GM19438 (cell line): Measurements from ENCODE around the gene N4BP2L2.
A peak's percentile ranks its signal among the peaks of the same experiment; 100 is the strongest.

Source experiments
- ATAC-seq: cut with Tn5 transposase; IDR thresholded peaks from one replicate; pipeline ENCODE4 v1.9.1; 2021; ENCODE audit warnings: low read depth; ENCODE audit not compliant: unreplicated experiment

N4BP2L2 gene

DNA sequence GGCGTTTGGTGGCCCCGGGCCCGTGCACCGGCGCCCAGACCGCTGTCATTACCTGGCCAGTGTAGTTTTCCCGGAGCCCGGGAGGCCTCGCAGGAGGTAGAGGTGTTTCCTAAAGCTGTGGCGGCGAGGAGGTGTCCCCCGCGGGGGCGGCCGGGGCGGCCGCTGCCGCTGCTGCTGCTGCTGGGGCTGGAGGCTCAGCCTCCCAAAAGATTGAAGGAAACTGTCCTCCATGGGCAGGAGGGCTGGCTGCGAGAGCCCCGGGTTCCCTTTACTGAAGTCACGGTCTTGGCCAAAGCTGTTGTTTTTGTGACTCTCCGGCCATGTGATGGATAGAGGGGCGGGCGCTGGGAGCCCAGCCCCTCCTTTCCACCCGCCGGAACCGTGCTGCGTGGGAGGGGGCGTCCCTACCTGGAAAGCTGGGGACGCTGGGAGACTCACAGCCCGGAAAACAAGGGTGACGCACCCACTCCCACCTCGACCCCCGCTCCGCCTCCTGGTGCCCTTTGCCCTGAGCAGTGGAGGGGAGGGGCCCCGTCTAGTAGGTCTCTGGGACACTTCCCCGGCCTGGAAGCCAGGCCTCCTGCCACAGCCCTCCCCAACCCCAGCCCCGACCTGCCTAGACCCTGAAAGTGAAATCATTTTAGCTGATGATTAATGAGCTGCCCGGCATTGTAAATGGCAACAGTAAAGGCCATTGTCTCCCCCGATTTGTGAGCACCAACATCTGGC, 110.6 kb downstream of the N4BP2L2 start, which contains the start of gene N4BP2L1:
Gene N4BP2L1, minus strand, starts transcription at position 279 of the 729 bp plus-strand sequence. Its CDS starts 48 bp downstream, at position 231.
- ATAC-seq: peak; percentile 74

- peak; percentile 17 for ATAC-seq
These were observed 111.4 kb downstream of the N4BP2L2 start for GRCh38 chr13:32426990-32427851.

- no peak for ATAC-seq
These were observed 112.2 kb downstream of the N4BP2L2 start for GRCh38 chr13:32426191-32426989.

- no peak for ATAC-seq
These were observed 113.4 kb downstream of the N4BP2L2 start for GRCh38 chr13:32425158-32425557.

DNA sequence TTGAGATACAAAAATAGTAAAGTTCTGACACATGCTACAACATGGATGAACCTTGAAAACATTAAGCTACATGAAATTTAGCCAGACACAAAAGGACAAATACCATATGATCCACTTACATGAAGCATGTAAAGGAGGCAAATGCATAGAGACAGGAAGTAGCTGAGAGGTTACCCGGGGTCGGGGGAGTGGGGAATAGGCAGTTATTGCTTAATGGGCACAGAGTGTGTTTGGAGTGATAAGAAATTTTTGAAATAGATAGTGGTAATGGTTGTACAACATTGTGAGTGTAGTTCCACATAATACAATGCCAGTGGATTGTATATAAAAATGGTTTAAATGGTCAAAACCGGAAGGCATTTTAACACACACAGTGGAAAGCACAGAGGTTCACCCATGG, 115.0 kb downstream of the N4BP2L2 start:
- no peak for ATAC-seq

DNA sequence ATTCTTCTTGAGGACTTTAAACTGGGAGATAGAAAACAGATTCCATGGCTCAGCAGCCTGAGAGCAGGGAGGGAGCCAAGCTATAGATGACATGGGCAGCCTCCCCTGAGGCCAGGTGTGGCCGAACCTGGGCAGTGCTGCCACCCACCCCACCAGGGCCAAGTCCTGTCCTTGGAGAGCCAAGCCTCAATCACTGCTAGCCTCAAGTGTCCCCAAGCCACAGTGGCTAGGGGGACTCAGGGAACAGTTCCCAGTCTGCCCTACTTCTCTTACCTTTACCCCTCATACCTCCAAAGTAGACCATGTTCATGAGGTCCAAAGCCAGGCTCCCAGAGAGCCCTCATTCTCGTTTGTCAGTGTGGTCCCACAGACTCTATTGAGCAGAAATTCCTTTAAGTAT, 118.7 kb downstream of the N4BP2L2 start:
- ATAC-seq: no peak

DNA sequence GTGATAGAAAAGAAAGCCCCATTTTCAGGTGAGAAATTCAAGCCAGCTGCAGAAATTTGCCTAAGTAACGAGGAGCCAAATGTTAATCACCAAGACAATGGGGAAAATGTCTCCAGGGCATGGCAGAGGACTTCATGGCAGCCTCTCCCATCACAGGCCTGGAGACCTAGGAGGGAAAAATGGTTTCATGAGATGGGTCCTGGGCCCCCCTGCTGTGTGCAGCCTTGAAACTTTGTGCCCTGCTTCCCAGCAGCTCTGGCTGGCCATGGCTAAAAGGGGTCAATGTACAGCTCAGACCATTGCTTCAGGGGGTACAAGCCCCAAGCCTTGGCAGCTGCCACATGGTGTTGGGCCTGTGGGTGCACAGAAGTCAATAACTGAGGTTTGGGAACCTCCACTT, 120.6 kb downstream of the N4BP2L2 start:
- no peak for ATAC-seq

DNA sequence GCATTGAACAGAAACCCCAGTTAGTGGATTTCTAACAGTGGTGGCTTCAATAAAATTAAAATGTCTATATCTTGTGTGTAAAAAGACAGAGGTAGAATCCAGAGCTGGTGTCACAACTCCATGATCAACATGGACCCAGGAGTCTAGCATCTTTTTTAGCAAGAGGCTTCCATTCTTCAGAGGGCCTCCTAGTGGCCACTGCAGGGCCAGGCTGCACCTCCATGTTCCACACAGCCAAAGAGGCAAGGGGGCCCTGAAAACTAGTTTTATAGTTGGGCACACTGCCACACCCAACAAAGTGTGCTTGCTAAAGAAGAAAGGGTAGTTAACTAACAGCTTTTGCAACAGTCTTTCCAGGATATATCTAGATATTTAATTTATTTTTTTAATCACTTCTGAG, 123.6 kb downstream of the N4BP2L2 start:
- ATAC-seq: no peak

DNA sequence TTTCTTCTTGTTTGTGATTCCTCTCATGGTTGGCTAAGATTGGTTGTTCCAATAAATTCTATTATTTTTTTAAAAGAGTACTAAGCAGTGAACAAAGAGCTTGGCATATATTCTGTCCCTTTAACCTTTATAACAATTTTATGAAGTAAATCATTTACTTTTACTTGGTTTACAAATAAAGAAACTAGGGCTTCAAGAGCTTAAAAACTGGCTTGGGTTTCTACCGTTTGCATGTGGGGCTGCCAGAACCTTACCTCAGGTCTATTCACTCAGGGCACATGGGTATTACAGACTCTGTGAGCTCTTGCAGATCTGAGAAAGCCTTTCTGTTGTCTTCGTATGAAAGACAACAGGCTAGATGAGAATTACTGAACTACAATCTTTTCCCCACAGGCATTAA, 124.0 kb downstream of the N4BP2L2 start:
- ATAC-seq: no peak

GRCh38 chr13:32413284-32413683, 125.3 kb downstream of the N4BP2L2 start:
- ATAC-seq: no peak

GRCh38 chr13:32409561-32410421, 128.8 kb downstream of the N4BP2L2 start:
- ATAC-seq: no peak

DNA sequence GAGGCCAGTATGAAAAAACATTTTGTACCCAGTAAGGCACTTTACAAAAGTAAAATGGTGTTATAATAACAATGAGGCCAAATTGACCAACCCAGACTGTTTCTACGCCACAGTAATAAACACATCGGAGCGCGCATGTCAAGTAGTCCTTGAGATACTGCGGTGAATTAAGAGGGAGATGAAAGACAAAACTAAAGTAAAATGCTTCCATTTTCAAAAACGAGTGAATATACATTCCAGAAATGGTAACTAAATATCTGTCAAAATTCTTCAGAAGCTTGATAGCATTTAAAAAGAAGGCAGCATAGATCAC, 129.6 kb downstream of the N4BP2L2 start:
- no peak for ATAC-seq

DNA sequence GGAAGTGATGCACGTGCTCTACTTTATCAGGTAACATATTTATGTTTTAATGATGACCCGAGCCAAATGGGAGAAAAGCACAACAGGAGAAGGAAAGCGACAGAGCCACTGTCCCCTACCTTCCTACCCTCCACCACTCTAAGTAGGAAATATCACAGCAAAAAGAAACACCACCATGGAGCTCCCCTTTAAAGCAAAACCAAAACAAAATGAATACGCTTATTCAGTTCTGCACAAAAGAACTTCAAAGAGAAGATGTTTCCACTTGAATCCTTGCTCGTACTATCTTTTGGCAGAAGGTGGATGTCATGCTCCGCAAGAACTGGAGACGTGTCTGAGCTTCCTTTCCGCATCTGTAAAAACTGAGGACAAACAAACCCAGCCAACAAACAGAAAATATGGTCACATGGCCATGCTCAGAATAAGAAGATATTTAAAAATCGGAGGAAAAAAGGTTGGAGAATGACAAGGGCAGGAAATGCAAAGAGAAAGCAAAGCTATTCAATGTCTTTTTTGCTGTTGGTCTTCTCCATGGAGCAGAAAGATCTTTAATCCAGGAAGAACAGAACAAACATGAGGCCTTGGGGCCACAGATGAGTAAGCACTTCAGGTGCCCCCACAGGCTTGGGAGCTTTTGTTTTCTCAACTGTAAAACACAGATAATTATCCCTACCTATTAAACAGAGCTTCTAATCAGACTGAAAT, 130.1 kb downstream of the N4BP2L2 start:
- no peak for ATAC-seq

DNA sequence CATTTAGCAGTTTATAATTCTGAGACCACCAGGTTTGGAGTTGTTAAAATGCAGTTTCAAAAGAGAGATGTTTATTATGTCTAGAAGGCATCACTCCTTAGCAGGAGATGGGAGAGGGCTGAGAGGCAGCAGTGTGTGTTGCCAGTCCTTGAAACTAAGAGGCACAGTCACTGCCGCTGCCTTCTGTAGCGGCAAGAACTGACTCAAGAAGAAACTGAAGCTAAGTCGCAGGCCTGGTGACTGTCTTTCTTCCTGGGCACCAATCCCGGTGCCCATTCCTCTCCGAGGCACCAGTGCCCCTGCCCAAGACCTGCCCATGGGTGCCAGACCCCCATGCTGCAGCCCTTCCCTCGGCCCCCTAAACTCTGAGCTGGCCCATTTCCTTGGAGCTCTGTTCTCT, 130.7 kb downstream of the N4BP2L2 start:
- ATAC-seq: no peak

DNA sequence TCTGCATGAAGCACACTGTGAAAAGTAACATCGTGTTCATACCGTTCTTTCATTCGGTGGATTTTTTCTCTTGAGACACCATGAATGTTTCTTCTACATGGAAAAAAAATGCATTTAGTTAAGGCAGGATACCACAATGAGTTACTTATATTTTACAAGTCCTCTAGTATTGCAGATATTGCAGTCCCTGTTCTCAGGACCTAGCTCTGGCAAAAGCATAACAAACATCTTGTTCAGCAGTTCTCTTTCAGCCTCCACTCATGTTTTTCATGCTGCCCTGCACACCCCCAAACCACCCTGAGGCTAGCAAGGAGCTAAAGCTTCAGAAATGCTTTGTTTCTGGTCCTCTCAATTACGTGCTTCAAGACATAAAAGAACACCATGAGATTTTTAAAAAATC, 135.5 kb downstream of the N4BP2L2 start:
- no peak for ATAC-seq

GRCh38 chr13:32391101-32391619, 147.4 kb downstream of the N4BP2L2 start:
- ATAC-seq: no peak

- no peak for ATAC-seq
These were observed 148.1 kb downstream of the N4BP2L2 start for GRCh38 chr13:32390484-32390883.

- peak; percentile 68 for ATAC-seq
These were observed 148.5 kb downstream of the N4BP2L2 start for GRCh38 chr13:32390048-32390447.

DNA sequence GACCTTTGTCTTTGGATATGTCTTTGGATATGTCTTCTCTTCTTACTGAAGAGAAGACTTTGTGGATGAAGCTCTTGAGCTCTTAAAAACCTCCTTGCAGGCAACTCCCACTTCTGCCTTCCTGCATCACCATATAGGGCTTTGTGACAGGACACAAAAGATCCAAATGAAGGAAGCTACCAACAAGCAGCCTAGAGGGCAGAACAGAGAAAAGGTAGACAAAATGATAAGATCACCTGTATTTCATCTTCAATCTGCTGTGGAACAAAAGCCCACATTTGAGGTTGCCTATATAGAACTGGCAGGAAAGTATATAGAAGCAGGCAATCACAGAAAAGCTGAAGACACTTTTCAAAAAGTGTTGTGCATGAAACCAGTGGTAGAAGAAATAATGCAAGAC, 153.2 kb downstream of the N4BP2L2 start:
- no peak for ATAC-seq
